CD4-positive, alpha-beta T cell (primary cell): Measurements from ENCODE around the gene ARIH1. TPM values are rescaled to one million over a fixed set of nuclear protein-coding genes. Genes with fewer than 3 reads are reported as not detected.

Experiments used
- ATAC-seq: fragments of 200-7000 bp; cut with Tn5 transposase; one replicate; pipeline ENCODE4 v1.10.0; 2022; ENCODE audit warnings: mild to moderate bottlenecking; ENCODE audit not compliant: poor library complexity
- CTCF ChIA-PET: fragments of 350-600 bp; sonication (Branson Sonifier 250); formaldehyde crosslinking; loops from one replicate; lab custom pipeline; 2021; ENCODE audit warnings: antibody characterized with exemption, inconsistent platforms; lab: Charles Lee
- POLR2A ChIA-PET: fragments of 350-600 bp; sonication (Branson Sonifier 250); formaldehyde crosslinking; loops from one replicate; lab custom pipeline; 2021; ENCODE audit warnings: antibody characterized with exemption, inconsistent platforms; lab: Charles Lee
- DNase-seq, 14 experiments: peaks; one replicate each; pipeline ENCODE4 v3.0.0-alpha.2; 2013 to 2020; ENCODE audit warnings: mixed read lengths in 2 of 14
- H3K27ac ChIP-seq, 2 donors: one replicate each; pipeline versions ENCODE4 v1.5.1 to v1.7.0; 2013; ENCODE audit warnings: low read length in 2 of 2, low read depth in 1 of 2, mild to moderate bottlenecking in 1 of 2
- H3K27me3 ChIP-seq, 2 experiments: 1 replicate in 1 of 2; 2 replicates in 1 of 2; pipeline versions ENCODE4 v1.6.1 to v1.7.0; 2013; ENCODE audit warnings: low read length in 2 of 2, control low read depth in 1 of 2, mild to moderate bottlenecking in 1 of 2, moderate library complexity in 1 of 2; ENCODE audit not compliant: insufficient read depth in 2 of 2, control insufficient read depth in 1 of 2
- H3K36me3 ChIP-seq: one replicate; pipeline ENCODE4 v1.6.1; 2013; ENCODE audit warnings: low read length, control low read depth; ENCODE audit not compliant: insufficient read depth
- H3K4me1 ChIP-seq: one replicate; pipeline ENCODE4 v1.6.1; 2013; ENCODE audit warnings: low read length, control low read depth; ENCODE audit not compliant: insufficient read depth
- H3K4me3 ChIP-seq: one replicate; pipeline ENCODE4 v1.5.1; 2013; ENCODE audit warnings: mild to moderate bottlenecking, low read length, moderate library complexity
- H3K9me3 ChIP-seq, 2 experiments: 1 replicate in 1 of 2; 2 replicates in 1 of 2; pipeline versions ENCODE4 v1.6.1 to v1.7.0; 2013; ENCODE audit warnings: low read length in 2 of 2, mild to moderate bottlenecking in 2 of 2, control low read depth in 1 of 2, moderate library complexity in 1 of 2; ENCODE audit not compliant: control insufficient read depth in 1 of 2, insufficient read depth in 1 of 2
- H3K27ac Mint-ChIP-seq: one replicate; pipeline ENCODE4 v1.8.0; 2020; ENCODE audit warnings: mixed read lengths
- H3K27me3 Mint-ChIP-seq: one replicate; pipeline ENCODE4 v1.8.0; 2021; ENCODE audit warnings: mixed read lengths
- H3K36me3 Mint-ChIP-seq: one replicate; pipeline ENCODE4 v1.8.0; 2021; ENCODE audit warnings: low read depth, mixed read lengths
- H3K4me1 Mint-ChIP-seq: one replicate; pipeline ENCODE4 v1.8.0; 2021; ENCODE audit warnings: low read depth, mixed read lengths
- H3K4me3 Mint-ChIP-seq: one replicate; pipeline ENCODE4 v1.8.0; 2020; ENCODE audit warnings: mild to moderate bottlenecking, mixed read lengths
- H3K9me3 Mint-ChIP-seq: one replicate; pipeline ENCODE4 v1.8.0; 2020; ENCODE audit warnings: mixed read lengths
- intact Hi-C, 2 experiments: fragments of 100-400 bp; cut with DNase I in 1 of 2; cut with micrococcal nuclease in 1 of 2; formaldehyde crosslinking; loops; one replicate each; pipeline versions ENCODE4 v1.15.1 to v1.9.0; 2023 to 2025; cut with DNase I, micrococcal nuclease
- total RNA-seq, 174 experiments: library from RNA in 2 of 174; stranded (reverse) in 2 of 174; gene quantifications; one replicate each; pipeline ENCODE4 v1.2.3 and lab custom pipeline; 2021 to 2026
- TF ChIP-seq, protein P1 (sequence below): fragments of 200-600 bp; IDR thresholded peaks from one replicate; pipeline ENCODE4 v1.8.0; 2022; ENCODE audit warnings: antibody characterized with exemption, mild to moderate bottlenecking

Gene ARIH1
- total RNA-seq, 2 experiments from 2014 or later = 281 to 283 TPM

DNA sequence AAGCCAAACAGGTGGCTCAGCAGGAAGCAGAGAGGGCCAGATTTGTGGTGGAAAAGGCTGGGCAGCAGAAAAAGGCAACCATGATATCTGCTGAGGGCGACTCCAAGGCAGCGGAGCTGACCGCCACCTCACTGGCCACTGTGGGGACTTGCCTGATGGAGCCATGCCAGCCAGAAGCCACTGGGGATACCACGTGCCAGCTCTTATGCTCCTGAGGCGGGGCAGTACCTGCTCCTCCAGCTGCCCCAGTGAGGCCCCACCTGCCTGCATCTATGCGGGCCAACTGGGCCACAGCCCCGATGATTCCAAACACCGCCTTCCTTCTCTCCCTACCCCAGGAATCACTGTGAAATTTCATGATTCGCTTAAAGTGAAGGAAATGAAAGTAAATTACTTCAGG, 22.9 kb upstream of the ARIH1 start:
- DNase-seq = no peak
- ATAC-seq = no peak
- Mint-ChIP-seq H3K9me3 (no peaks in the 10 kb centered on the region), H3K27ac (no peak overlapping the region), H3K4me1 (no peaks in the 10 kb centered on the region), H3K36me3 (no peaks in the 10 kb centered on the region), H3K4me3 (no peak overlapping the region), H3K27me3 (peaks cover 4% of the 10 kb centered on the region)
- H3K27ac ChIP-seq = no peak overlapping the region
- TF ChIP-seq, protein P1, sequence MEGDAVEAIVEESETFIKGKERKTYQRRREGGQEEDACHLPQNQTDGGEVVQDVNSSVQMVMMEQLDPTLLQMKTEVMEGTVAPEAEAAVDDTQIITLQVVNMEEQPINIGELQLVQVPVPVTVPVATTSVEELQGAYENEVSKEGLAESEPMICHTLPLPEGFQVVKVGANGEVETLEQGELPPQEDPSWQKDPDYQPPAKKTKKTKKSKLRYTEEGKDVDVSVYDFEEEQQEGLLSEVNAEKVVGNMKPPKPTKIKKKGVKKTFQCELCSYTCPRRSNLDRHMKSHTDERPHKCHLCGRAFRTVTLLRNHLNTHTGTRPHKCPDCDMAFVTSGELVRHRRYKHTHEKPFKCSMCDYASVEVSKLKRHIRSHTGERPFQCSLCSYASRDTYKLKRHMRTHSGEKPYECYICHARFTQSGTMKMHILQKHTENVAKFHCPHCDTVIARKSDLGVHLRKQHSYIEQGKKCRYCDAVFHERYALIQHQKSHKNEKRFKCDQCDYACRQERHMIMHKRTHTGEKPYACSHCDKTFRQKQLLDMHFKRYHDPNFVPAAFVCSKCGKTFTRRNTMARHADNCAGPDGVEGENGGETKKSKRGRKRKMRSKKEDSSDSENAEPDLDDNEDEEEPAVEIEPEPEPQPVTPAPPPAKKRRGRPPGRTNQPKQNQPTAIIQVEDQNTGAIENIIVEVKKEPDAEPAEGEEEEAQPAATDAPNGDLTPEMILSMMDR = no peak
- CTCF ChIA-PET = no interaction called here
- H3K4me3 ChIP-seq = no peak overlapping the region
- POLR2A ChIA-PET = interaction anchor here (0.7 kb wide), 1 partner anchor 22 kb away, joined by 3 read pairs; no protein-coding TSS in a partner anchor
- H3K9me3 ChIP-seq = no peaks in the 10 kb centered on the region
- H3K27me3 ChIP-seq = no peaks in the 10 kb centered on the region
- H3K36me3 ChIP-seq = no peaks in the 10 kb centered on the region
- intact Hi-C loops = no loop called here
- H3K4me1 ChIP-seq = no peaks in the 10 kb centered on the region

DNA sequence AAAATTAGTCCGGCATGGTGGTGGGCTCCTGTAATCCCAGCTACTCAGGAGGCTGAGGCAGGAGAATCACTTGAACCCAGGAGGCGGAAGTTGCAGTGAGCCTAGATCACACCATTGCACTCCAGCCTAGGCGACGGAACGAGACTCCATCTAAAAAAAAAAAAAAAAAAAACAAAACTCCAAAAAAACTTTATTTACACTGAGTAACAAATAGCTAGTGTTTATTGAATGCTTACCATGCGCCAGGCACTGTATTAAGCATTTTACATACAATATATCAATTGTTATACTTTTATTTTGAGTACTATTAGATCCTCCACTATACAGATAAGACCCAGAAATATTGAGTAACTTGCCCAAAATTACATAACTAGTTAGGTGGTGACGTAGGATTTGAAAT, 17.4 kb upstream of the ARIH1 start:
- Histone ChIP-seq H3K36me3 (no peaks in the 10 kb centered on the region), H3K27ac (no peak overlapping the region), H3K27me3 (no peaks in the 10 kb centered on the region), H3K9me3 (no peaks in the 10 kb centered on the region), H3K4me3 (no peak overlapping the region), H3K4me1 (no peaks in the 10 kb centered on the region)
- H3K4me3 Mint-ChIP-seq = no peak overlapping the region
- no peak for ATAC-seq
- H3K9me3 Mint-ChIP-seq = no peaks in the 10 kb centered on the region
- no peaks in the 10 kb centered on the region for H3K36me3 Mint-ChIP-seq
- H3K27ac Mint-ChIP-seq = no peak overlapping the region
- intact Hi-C loops = loop anchor here in 1 of 2 experiments (5.0 kb wide), 1 partner anchor 36 kb away; no protein-coding TSS in a partner anchor
- peaks cover 4% of the 10 kb centered on the region for H3K27me3 Mint-ChIP-seq
- POLR2A ChIA-PET = interaction anchor here (0.9 kb wide), 1 partner anchor 327 kb away, joined by 3 read pairs; the partner anchor contains the start of gene ADPGK
- TF ChIP-seq, protein P1 = no peak
- CTCF ChIA-PET = no interaction called here
- H3K4me1 Mint-ChIP-seq = peaks cover 4% of the 10 kb centered on the region
- no peak for DNase-seq

DNA sequence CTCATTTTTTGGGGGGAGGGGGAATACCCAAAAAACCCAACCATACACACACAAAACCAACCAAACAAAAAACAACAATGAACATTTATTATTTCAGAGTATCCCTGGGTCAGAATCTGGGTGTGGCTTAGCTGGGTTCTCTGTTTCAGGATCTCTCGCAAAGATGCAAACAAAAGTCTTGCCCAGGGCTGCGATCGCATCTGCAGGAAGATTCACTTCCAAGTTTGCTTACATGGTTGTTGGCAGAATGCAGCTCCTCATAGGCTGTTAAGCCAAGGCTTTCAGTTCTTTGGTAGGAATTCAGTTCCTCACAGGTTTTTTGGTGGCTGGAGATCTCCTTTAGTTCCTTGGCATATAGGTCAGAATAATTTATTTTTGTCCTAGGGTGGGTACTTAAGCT, 13.7 kb upstream of the ARIH1 start:
- peaks cover 9% of the 10 kb centered on the region for H3K4me1 ChIP-seq
- CTCF ChIA-PET = interaction anchor here (1.0 to 5.3 kb wide), 2 partner anchors 14 to 74 kb away, joined by 3 to 41 read pairs; partner anchors contain the start of gene ARIH1
- DNase-seq = no peak
- Mint-ChIP-seq H3K27me3 (no peaks in the 10 kb centered on the region), H3K9me3 (no peaks in the 10 kb centered on the region), H3K4me1 (peaks cover 8% of the 10 kb centered on the region), H3K27ac (peak overlapping the region; percentile 11), H3K36me3 (no peaks in the 10 kb centered on the region), H3K4me3 (peak overlapping the region; percentile 3)
- no peak overlapping the region for H3K27ac ChIP-seq
- no peaks in the 10 kb centered on the region for H3K9me3 ChIP-seq
- no peaks in the 10 kb centered on the region for H3K36me3 ChIP-seq
- no peaks in the 10 kb centered on the region for H3K27me3 ChIP-seq
- TF ChIP-seq, protein P1 = no peak
- POLR2A ChIA-PET = interaction anchor here (3.2 to 3.6 kb wide), 2 partner anchors 14 to 85 kb away, joined by 18 to 72 read pairs; partner anchors contain the start of genes ARIH1 and HEXA
- intact Hi-C loops = no loop called here
- ATAC-seq = no peak
- H3K4me3 ChIP-seq = no peak overlapping the region
